Measurements from ENCODE around the gene PLCG2.

Gene PLCG2

DNA sequence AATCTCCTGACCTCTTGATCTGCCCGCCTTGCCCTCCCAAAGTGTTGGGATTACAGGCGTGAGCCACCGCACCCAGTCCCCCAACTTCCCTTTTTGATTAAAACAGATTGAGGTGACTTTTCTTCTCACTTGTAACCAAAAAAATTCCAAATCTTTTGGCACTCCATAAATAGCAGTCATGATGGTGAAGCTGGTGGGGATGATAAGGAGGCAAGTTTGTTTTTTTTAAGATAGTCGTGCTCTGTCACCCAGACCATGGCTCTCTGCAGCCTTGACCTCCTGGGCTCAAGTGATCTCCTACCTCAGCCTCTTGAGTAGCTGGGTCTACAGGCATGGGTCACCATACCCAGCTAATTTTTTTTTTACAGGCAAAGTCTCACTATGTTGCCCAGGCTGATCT lies 34.7 kb upstream of the PLCG2 start:
- TF ChIP-seq, protein P1, sequence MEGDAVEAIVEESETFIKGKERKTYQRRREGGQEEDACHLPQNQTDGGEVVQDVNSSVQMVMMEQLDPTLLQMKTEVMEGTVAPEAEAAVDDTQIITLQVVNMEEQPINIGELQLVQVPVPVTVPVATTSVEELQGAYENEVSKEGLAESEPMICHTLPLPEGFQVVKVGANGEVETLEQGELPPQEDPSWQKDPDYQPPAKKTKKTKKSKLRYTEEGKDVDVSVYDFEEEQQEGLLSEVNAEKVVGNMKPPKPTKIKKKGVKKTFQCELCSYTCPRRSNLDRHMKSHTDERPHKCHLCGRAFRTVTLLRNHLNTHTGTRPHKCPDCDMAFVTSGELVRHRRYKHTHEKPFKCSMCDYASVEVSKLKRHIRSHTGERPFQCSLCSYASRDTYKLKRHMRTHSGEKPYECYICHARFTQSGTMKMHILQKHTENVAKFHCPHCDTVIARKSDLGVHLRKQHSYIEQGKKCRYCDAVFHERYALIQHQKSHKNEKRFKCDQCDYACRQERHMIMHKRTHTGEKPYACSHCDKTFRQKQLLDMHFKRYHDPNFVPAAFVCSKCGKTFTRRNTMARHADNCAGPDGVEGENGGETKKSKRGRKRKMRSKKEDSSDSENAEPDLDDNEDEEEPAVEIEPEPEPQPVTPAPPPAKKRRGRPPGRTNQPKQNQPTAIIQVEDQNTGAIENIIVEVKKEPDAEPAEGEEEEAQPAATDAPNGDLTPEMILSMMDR (IDR thresholded peaks at IDR 0.05; ENCODE audit: low read depth, low read length, missing control alignments) = no peak
- H3K4me3 ChIP-seq (ENCODE audit: low read depth, low read length) = no peak overlapping the region
- in situ Hi-C loops (cut with HindIII; ENCODE audit: low sequenced_read_pairs) = loop anchor here (25.0 kb wide), 1 partner anchor 707 kb away; the partner anchor contains the start of gene ATMIN
- DNase-seq (ENCODE audit: low read depth) = no peak

DNA sequence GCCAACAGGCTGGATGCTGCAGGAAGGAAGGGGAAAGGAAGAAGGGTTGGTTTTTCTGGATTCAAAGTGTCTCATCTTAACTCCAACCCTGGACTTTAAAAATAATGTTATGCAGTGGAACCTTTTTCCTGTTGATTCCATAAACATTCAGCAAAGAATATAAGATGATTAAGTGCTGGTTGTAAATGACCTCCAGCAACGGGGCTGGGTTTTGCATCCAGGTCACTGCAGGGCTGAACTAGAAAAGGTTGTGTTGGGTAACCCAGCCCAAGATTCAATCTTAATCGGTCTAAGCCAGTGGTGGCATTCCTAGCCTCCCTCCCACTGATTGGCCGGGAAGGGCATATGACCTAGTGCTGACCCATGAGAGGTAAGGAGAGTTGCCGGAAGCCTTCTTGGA lies 34.2 kb upstream of the PLCG2 start:
- in situ Hi-C loops (cut with HindIII; ENCODE audit: low sequenced_read_pairs) = loop anchor here (25.0 kb wide), 1 partner anchor 708 kb away; the partner anchor contains the start of gene ATMIN
- H3K4me3 ChIP-seq (ENCODE audit: low read depth, low read length) = no peak overlapping the region
- no peak for DNase-seq (ENCODE audit: low read depth)
- TF ChIP-seq, protein P1 (IDR thresholded peaks at IDR 0.05; ENCODE audit: low read depth, low read length, missing control alignments) = no peak

DNA sequence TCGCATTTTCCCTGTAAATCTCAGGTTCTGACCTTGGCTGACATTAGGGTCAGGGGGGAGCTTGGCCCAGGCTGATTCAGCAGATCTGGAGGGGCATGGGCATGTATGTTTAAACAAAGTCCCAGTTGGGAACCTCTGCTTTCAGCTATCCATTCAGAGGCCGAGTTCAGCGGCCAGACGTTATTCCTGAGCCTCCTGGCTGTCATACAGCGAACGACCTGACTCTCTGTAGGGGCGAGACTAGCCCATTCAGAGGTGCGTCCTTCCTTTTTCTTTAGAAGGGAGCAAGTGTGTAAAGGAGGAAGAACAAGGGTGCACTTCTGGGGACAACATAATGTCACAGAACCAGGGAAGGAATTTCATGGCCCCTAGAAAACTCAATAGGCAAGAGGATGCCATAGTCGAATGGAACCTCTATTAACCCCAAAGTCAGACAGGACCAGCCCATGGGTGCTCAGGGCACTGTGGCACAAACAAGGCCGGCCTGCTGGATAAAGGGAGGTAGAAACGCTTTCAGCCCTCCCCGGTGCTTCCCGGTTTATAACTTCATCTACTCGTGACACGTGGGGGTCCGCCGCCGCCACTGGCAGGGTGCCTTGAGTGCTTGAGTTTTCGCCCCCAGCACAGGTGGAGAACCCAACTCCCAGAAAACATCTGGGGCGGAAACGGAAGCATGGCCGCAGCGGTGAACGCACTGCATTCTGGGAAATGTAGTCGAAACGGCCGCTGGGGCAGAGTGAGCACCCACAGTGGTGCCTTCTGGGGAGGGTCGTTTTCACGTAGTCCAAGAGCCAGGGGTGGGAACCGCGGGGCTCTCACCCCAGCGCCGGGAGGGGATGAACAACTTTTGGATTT lies 33.2 kb upstream of the PLCG2 start:
- TF ChIP-seq, protein P1 (IDR thresholded peaks at IDR 0.05; ENCODE audit: low read depth, low read length, missing control alignments) = no peak
- DNase-seq (ENCODE audit: low read depth) = peak; percentile 8
- in situ Hi-C loops (cut with HindIII; ENCODE audit: low sequenced_read_pairs) = loop anchor here (25.0 kb wide), 1 partner anchor 709 kb away; the partner anchor contains the start of gene ATMIN
- H3K4me3 ChIP-seq (ENCODE audit: low read depth, low read length) = peak overlapping the region; percentile 30

DNA sequence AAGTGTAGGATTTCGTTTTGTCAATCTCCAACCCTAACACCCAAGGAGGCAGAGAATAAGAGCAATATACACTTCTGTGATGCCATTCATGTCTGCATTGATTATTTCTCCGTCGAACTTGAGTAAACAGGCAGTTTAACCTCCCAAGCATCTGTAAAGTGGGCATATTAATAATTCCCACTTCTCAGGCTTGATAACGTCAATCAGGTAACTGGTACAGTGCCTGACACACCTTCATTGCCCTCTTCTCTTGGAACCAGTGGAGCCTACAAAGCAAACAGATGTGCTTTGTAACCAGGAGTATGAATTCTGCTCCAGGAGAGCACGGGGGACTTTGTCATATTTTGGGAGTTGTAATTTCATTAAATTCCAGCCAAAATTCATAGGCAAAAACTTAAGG lies 32.5 kb upstream of the PLCG2 start:
- TF ChIP-seq, protein P1 (IDR thresholded peaks at IDR 0.05; ENCODE audit: low read depth, low read length, missing control alignments) = no peak
- no peak for DNase-seq (ENCODE audit: low read depth)
- in situ Hi-C loops (cut with HindIII; ENCODE audit: low sequenced_read_pairs) = loop anchor here (25.0 kb wide), 1 partner anchor 709 kb away; the partner anchor contains the start of gene ATMIN
- H3K4me3 ChIP-seq (ENCODE audit: low read depth, low read length) = peak overlapping the region; percentile 30

DNA sequence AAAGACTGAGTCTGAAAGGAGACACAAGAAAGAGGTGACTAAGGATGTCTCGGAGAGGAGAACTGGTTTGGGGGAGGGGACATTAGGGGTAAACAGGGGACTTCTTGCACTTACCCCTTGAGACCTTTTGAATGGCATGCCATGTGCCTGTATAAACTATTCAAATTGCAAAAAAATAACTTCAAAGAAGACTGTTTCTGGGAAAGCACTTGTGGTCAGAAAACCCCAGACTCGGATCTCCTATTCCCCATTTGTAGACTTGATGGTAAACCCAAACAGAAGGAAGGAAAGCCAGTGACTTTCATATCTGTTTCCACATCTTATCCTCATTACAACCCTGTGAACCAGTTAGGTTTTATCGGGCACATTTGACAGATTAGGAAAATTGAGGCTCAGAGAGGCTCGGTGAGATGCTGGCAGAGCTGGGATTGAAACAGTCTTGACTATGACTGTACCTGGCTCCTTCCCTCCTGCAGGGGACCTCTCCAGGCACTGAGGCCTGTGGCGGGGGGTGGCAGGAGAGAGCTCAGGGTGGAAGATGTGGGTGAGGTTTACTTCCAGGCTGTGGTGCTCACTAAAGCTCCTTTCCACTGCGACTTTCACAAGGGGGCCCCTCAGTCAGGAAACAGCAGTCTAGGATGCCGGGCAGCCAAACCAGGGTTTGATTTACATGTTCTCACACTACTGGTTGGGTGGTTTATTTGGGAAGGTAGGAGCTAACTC lies 30.5 kb upstream of the PLCG2 start:
- TF ChIP-seq, protein P1 (IDR thresholded peaks at IDR 0.05; ENCODE audit: low read depth, low read length, missing control alignments) = no peak
- DNase-seq (ENCODE audit: low read depth) = no peak
- in situ Hi-C loops (cut with HindIII; ENCODE audit: low sequenced_read_pairs) = loop anchor here (25.0 kb wide), 1 partner anchor 711 kb away; the partner anchor contains the start of gene ATMIN
- no peak overlapping the region for H3K4me3 ChIP-seq (ENCODE audit: low read depth, low read length)

DNA sequence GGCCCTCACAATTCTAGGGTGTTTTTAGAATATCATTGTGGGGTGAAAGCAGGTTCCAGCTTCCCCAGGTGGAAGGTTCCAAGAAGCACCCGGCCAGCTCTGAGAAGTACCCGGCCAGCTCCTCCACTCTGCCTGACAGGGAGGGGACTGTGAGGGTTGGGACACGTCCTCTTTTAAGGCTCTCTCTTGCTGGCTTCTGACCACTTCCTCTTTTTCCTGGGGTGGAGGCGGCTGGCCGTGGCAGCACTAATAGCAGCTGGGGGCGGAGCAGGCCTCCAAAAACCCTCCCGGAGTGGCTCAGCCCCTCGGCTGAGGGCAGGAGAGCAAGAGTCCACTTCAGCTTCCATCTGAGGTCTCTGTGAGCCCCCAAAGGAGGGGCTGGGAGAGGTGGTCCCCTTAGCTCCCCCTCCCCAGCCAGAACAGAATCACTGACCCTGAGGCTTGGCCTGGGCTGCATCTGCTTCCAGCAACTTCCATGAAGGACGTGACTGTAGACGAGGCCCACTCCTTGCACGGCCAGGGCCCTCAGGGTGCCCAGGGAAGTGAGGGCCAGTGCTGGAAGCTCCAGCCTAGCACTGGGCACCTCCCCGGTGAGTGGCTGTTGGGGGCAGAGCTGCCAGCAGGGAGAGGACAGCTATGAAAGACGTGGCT lies 26.7 kb upstream of the PLCG2 start:
- in situ Hi-C loops (cut with HindIII; ENCODE audit: low sequenced_read_pairs) = no loop called here
- DNase-seq (ENCODE audit: low read depth) = no peak
- no peak overlapping the region for H3K4me3 ChIP-seq (ENCODE audit: low read depth, low read length)

More for the DNA sequence above, 26.7 kb upstream of the PLCG2 start:
- TF ChIP-seq, protein P1 (IDR thresholded peaks at IDR 0.05; ENCODE audit: low read depth, low read length, missing control alignments) = no peak
